Neural progenitor cell (in vitro differentiated cells): ENCODE results near the gene PLXDC2.

Source experiments
- EZH2 ChIP-seq: fragments of 200-600 bp; sonication (generic); IDR thresholded peaks from 2 replicates; pipeline ENCODE4 v1.6.1; 2017; ENCODE audit warnings: antibody characterized with exemption, mild to moderate bottlenecking, moderate library complexity
- EZH2phosphoT487 ChIP-seq: fragments of 200-600 bp; sonication (generic); IDR thresholded peaks from 2 replicates; pipeline ENCODE4 v1.6.1; 2017; ENCODE audit warnings: antibody characterized with exemption
- TF ChIP-seq, protein P1 (sequence below): fragments of 200-600 bp; sonication (generic); IDR thresholded peaks from 2 replicates; pipeline ENCODE4 v1.5.1; 2017; ENCODE audit warnings: antibody characterized with exemption, mild to moderate bottlenecking

DNA sequence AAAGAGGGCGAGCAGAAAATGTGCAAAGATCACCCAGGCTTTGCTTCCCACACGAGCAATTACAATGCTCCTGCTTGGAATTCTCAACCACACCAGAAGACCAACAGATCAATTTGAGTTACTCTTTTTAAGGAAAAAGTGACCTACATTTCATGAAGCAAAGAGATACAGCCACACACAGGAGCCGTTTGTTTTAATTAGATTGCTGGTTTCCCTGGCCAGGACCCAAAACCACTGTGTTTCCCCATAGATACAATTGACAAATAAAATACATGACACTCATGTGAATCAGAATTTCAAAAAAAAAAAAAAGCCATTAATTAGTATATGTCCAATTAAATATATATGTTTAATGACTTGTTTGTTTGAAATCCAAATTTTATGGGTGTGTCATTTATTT lies 458.3 kb downstream of the PLXDC2 start:
- TF ChIP-seq, protein P1, sequence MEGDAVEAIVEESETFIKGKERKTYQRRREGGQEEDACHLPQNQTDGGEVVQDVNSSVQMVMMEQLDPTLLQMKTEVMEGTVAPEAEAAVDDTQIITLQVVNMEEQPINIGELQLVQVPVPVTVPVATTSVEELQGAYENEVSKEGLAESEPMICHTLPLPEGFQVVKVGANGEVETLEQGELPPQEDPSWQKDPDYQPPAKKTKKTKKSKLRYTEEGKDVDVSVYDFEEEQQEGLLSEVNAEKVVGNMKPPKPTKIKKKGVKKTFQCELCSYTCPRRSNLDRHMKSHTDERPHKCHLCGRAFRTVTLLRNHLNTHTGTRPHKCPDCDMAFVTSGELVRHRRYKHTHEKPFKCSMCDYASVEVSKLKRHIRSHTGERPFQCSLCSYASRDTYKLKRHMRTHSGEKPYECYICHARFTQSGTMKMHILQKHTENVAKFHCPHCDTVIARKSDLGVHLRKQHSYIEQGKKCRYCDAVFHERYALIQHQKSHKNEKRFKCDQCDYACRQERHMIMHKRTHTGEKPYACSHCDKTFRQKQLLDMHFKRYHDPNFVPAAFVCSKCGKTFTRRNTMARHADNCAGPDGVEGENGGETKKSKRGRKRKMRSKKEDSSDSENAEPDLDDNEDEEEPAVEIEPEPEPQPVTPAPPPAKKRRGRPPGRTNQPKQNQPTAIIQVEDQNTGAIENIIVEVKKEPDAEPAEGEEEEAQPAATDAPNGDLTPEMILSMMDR = no peak
- TF ChIP-seq EZH2 (no peak), EZH2phosphoT487 (no peak)
